ENCODE results near the gene ANGPTL8. TPM values are rescaled to one million over a fixed set of nuclear protein-coding genes. Genes with fewer than 3 reads are reported as not detected.

Gene ANGPTL8
- total RNA-seq, 2 donors from 2014 or later: 1.3 TPM; not detected in 1

DNA sequence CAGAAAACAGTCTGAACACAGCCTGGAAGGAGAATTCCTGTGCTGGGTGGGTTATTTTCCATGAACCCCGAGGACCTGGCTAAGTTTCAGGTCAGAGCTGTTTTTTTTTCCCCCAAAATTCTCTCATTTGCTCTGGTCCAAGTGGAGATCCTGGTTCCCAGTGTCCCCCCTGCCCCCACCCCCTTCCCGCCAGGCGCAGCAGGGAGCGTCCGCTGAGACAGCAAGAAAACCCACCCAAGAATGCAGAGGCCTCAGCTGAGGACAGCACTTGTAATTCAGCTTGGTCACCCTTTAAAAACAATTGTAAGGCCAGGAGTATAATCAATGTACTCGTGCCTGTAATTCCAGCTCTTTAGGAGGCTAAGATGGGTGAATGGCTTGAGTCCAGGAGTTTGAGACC is 45.1 kb downstream of the ANGPTL8 start:
- H3K27ac ChIP-seq: no peak overlapping the region
- DNase-seq (ENCODE audit: low spot score): no peak
- H3K4me3 ChIP-seq: no peak overlapping the region

DNA sequence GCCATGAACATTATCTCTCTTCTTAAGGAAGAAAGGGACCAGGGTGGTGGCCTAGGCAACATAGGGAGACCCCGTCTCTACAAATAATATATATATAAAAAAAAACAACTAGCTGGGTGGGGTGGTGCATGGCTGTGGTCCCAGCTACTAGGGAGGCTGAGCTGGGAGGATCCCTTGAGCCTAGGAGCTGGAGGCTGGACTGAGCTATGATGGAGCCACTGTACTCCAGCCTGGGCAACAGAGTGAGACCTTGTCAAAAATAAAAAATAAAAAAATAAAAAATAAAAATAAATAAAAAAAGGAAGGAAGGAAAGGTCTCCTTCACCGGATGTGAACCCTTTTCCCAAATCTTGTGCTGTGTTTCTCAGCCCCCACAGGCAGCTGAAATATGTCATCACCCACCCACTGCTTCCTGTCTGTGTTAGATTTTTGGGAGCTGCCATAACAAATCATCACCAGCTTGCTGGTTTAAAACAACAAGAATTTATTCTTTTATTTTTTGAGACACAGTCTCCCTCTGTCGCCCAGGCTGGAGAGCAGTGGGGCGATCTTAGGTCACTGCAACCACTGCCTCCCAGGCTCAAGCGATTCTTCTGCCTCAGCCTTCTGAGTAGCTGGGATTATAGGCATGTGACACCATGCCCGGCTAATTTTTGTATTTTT is 47.0 kb downstream of the ANGPTL8 start:
- Histone ChIP-seq H3K4me1 (peaks cover 0 to 13% of the 10 kb centered on the region in 2 donors), H3K36me3 (no peaks in the 10 kb centered on the region), H3K4me3 (no peak overlapping the region), H3K27me3 (no peaks in the 10 kb centered on the region), H3K27ac (peak overlapping the region; percentile 46 to 51), H3K9me3 (no peaks in the 10 kb centered on the region)
- no peak for DNase-seq (ENCODE audit: low spot score)
- TF ChIP-seq, protein P1, sequence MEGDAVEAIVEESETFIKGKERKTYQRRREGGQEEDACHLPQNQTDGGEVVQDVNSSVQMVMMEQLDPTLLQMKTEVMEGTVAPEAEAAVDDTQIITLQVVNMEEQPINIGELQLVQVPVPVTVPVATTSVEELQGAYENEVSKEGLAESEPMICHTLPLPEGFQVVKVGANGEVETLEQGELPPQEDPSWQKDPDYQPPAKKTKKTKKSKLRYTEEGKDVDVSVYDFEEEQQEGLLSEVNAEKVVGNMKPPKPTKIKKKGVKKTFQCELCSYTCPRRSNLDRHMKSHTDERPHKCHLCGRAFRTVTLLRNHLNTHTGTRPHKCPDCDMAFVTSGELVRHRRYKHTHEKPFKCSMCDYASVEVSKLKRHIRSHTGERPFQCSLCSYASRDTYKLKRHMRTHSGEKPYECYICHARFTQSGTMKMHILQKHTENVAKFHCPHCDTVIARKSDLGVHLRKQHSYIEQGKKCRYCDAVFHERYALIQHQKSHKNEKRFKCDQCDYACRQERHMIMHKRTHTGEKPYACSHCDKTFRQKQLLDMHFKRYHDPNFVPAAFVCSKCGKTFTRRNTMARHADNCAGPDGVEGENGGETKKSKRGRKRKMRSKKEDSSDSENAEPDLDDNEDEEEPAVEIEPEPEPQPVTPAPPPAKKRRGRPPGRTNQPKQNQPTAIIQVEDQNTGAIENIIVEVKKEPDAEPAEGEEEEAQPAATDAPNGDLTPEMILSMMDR (IDR thresholded peaks at IDR 0.05): peak in 1 of 2 donors; percentile 62

More for the DNA sequence above, 45.1 kb downstream of the ANGPTL8 start:
- no peaks in the 10 kb centered on the region for H3K36me3 ChIP-seq
- TF ChIP-seq, protein P1 (IDR thresholded peaks at IDR 0.05): no peak
- H3K27me3 ChIP-seq: no peaks in the 10 kb centered on the region
- no peaks in the 10 kb centered on the region for H3K9me3 ChIP-seq
- H3K4me1 ChIP-seq: peaks cover 0 to 13% of the 10 kb centered on the region in 2 donors

DNA sequence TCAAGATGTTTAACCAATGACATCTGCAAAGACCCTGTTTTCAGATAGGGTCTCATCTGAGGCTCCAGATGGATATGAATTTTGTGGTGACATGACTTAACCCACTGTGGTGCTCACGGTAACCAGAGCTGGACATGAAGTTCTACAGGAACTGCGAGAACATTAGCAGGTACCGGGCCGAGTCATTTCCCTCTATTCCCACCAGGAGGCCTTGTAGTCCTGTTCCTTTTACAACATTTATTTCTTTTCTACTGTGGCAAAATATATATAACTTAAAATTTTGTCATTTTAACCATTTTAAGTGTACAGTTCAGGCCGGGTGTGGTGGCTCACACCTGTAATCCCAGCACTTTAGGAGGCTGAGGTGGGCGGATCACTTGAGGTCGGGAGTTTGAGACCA is 48.9 kb downstream of the ANGPTL8 start:
- no peak for DNase-seq (ENCODE audit: low spot score)
- Histone ChIP-seq H3K4me3 (no peak overlapping the region), H3K27ac (no peak overlapping the region), H3K27me3 (no peaks in the 10 kb centered on the region), H3K4me1 (peaks cover 0 to 15% of the 10 kb centered on the region in 2 donors), H3K36me3 (no peaks in the 10 kb centered on the region), H3K9me3 (no peaks in the 10 kb centered on the region)
- TF ChIP-seq, protein P1 (IDR thresholded peaks at IDR 0.05): peak in 1 of 2 donors; percentile 50

DNA sequence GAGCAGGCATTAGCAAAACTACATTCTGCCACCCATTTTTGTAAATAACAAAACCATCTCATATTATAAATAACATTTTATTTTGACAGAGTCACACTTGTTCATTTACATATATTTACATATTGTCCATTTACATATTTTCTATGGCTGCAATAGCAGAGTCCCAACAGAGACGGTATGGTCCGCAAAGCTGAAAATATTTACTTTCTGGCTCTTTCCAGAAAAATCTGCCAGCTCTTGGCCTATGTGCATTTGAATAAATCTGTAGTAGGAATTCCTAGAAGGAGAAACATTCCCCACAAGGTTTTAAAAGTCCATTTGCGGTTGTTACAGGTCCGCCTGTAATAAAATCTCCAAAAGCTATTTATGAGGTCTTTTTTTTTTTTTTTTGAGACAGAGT is 50.8 kb downstream of the ANGPTL8 start:
- no peak for DNase-seq (ENCODE audit: low spot score)
- Histone ChIP-seq H3K9me3 (no peaks in the 10 kb centered on the region), H3K4me1 (peaks cover 0 to 25% of the 10 kb centered on the region in 2 donors), H3K4me3 (no peak overlapping the region), H3K36me3 (no peaks in the 10 kb centered on the region), H3K27me3 (no peaks in the 10 kb centered on the region), H3K27ac (no peak overlapping the region)
- TF ChIP-seq, protein P1 (IDR thresholded peaks at IDR 0.05): no peak

DNA sequence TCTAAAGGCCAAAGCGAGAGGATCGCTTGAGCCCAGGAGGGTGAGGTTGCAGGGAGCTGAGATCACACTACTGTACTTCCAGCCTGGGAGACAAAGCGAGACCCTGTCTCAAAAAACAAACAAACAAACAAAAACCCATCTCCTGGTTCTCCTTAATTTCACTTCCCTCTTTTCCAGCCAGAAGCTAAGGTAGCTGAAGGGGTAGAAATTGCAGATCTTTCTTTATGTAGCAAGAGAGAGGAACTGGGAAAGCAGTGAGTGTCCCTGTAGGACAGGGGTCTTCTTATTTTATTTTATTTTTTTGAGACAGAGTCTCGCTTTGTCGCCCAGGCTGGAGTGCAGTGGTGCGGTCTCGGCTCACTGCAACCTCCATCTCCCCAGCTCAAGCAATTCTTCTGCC is 52.0 kb downstream of the ANGPTL8 start:
- no peaks in the 10 kb centered on the region for H3K9me3 ChIP-seq
- DNase-seq (ENCODE audit: low spot score): no peak
- TF ChIP-seq, protein P1 (IDR thresholded peaks at IDR 0.05): no peak

More for the DNA sequence above, 52.0 kb downstream of the ANGPTL8 start:
- Histone ChIP-seq H3K4me1 (peaks cover 0 to 26% of the 10 kb centered on the region in 2 donors), H3K27ac (no peak overlapping the region), H3K36me3 (no peaks in the 10 kb centered on the region), H3K4me3 (no peak overlapping the region), H3K27me3 (no peaks in the 10 kb centered on the region)

Other genes with a start within 250 kb of the ANGPTL8 start
- gene LDLR, start 150.2 kb upstream of the ANGPTL8 start, total RNA-seq: 10 to 100 TPM; 13.8 to 15.9 TPM
- gene SPC24, start 83.8 kb upstream of the ANGPTL8 start, total RNA-seq: 1 to 10 TPM; 1.2 to 5.7 TPM
- gene KANK2, start 42.1 kb upstream of the ANGPTL8 start, total RNA-seq: 100 to 1,000 TPM; 445 to 622 TPM
- gene DOCK6, start 22.9 kb downstream of the ANGPTL8 start, total RNA-seq: 10 to 100 TPM; 12.7 to 49.4 TPM
- not detected for gene TSPAN16, start 56.5 kb downstream of the ANGPTL8 start, total RNA-seq
- 10 to 100 TPM in 1 of 2 donors, 1 to 10 TPM in 1; 6.5 to 11.1 TPM for gene RAB3D, start 100.0 kb downstream of the ANGPTL8 start, total RNA-seq
- gene TMEM205, start 106.6 kb downstream of the ANGPTL8 start, total RNA-seq: 100 to 1,000 TPM; 301 to 343 TPM
- gene CCDC159, start 106.9 kb downstream of the ANGPTL8 start, total RNA-seq: 10 to 100 TPM; 12.1 to 18.8 TPM
- gene PLPPR2, start 115.8 kb downstream of the ANGPTL8 start, total RNA-seq: 10 to 100 TPM; 26.2 to 30.5 TPM
- gene SWSAP1, start 135.0 kb downstream of the ANGPTL8 start, total RNA-seq: 1 to 10 TPM in 1 of 2 donors, under 1 TPM in 1; 0.44 to 1.5 TPM
- 1 to 10 TPM; 5.9 to 10.0 TPM for gene EPOR, start 144.7 kb downstream of the ANGPTL8 start, total RNA-seq
- 1 to 10 TPM; 7.4 to 8.4 TPM for gene RGL3, start 179.7 kb downstream of the ANGPTL8 start, total RNA-seq
- under 1 TPM; 0.22 to 0.59 TPM for gene ODAD3, start 195.5 kb downstream of the ANGPTL8 start, total RNA-seq
- gene PRKCSH, start 196.0 kb downstream of the ANGPTL8 start, total RNA-seq: 10 to 100 TPM; 78.0 to 82.8 TPM
- gene ELAVL3, start 241.4 kb downstream of the ANGPTL8 start, total RNA-seq: not detected

All from right atrium auricular region (tissue), 2 donors.